GM23338 (cell line): ENCODE results near the gene GPC5. TPM values are rescaled to one million over a fixed set of nuclear protein-coding genes. Genes with fewer than 3 reads are reported as not detected.

Experiments used
- ATAC-seq: fragments of 200-7000 bp; cut with Tn5 transposase; 3 replicates; pipeline ENCODE4 v1.9.1; 2020
- DNase-seq: peaks from one replicate; pipeline ENCODE4 v3.0.0-alpha.2; 2015; ENCODE audit warnings: low spot score
- H2AFZ ChIP-seq: fragments of 200-600 bp; sonication (generic); 2 replicates; pipeline ENCODE4 v1.8.0; 2016; ENCODE audit warnings: antibody characterized with exemption, mild to moderate bottlenecking, moderate library complexity
- H3F3A ChIP-seq: fragments of 200-600 bp; sonication (generic); replicated peaks from 2 replicates; pipeline ENCODE4 v1.8.0; 2017; ENCODE audit warnings: antibody characterized with exemption, mixed run types, low read depth
- H3K27ac ChIP-seq: fragments of 200-600 bp; sonication (generic); 2 replicates; pipeline ENCODE4 v1.6.1; 2016; ENCODE audit warnings: low read depth
- H3K27me3 ChIP-seq: fragments of 200-600 bp; sonication (generic); 2 replicates; pipeline ENCODE4 v1.8.0; 2016; ENCODE audit warnings: mild to moderate bottlenecking, mixed run types, moderate library complexity; ENCODE audit not compliant: insufficient read depth
- H3K36me3 ChIP-seq: fragments of 200-600 bp; sonication (generic); 2 replicates; pipeline ENCODE4 v1.8.0; 2016; ENCODE audit warnings: mild to moderate bottlenecking; ENCODE audit not compliant: insufficient read depth
- H3K4me1 ChIP-seq: fragments of 200-600 bp; sonication (generic); 2 replicates; pipeline ENCODE4 v1.8.0; 2016; ENCODE audit warnings: mild to moderate bottlenecking, moderate library complexity; ENCODE audit not compliant: insufficient read depth
- H3K4me2 ChIP-seq: fragments of 200-600 bp; sonication (generic); 2 replicates; pipeline ENCODE4 v1.7.1; 2017; ENCODE audit warnings: mixed run types
- H3K4me3 ChIP-seq: fragments of 200-600 bp; sonication (generic); 2 replicates; pipeline ENCODE4 v1.6.1; 2016; ENCODE audit warnings: mixed run types
- H3K79me2 ChIP-seq: fragments of 200-600 bp; sonication (generic); replicated peaks from 2 replicates; pipeline ENCODE4 v1.8.0; 2017; ENCODE audit warnings: mild to moderate bottlenecking; ENCODE audit not compliant: insufficient read depth
- H3K9me2 ChIP-seq: fragments of 200-600 bp; sonication (generic); 2 replicates; pipeline ENCODE4 v1.8.0; 2017; ENCODE audit not compliant: insufficient read depth
- H4K20me1 ChIP-seq: fragments of 200-600 bp; sonication (generic); replicated peaks from 2 replicates; pipeline ENCODE4 v1.8.0; 2017; ENCODE audit warnings: mild to moderate bottlenecking; ENCODE audit not compliant: insufficient read depth
- H3K27ac Mint-ChIP-seq: 2 replicates; pipeline ENCODE4 v1.8.0; 2020; ENCODE audit warnings: inconsistent platforms, mild to moderate bottlenecking, moderate library complexity, mixed read lengths
- H3K27me3 Mint-ChIP-seq: 3 replicates; pipeline ENCODE4 v1.8.0; 2022; ENCODE audit warnings: low read depth, mild to moderate bottlenecking, moderate library complexity, mixed read lengths, inconsistent platforms; ENCODE audit not compliant: insufficient read depth, poor library complexity
- H3K36me3 Mint-ChIP-seq: 3 replicates; pipeline ENCODE4 v1.8.0; 2021; ENCODE audit warnings: low read depth, mild to moderate bottlenecking, inconsistent platforms, moderate library complexity, mixed read lengths
- H3K4me1 Mint-ChIP-seq: 3 replicates; pipeline ENCODE4 v1.8.0; 2020; ENCODE audit warnings: mild to moderate bottlenecking, inconsistent platforms, mixed read lengths
- H3K4me3 Mint-ChIP-seq: 3 replicates; pipeline ENCODE4 v1.8.0; 2021; ENCODE audit warnings: moderate library complexity, mild to moderate bottlenecking, inconsistent platforms, mixed read lengths
- H3K9me3 Mint-ChIP-seq: 3 replicates; pipeline ENCODE4 v1.8.0; 2020; ENCODE audit warnings: moderate library complexity, mild to moderate bottlenecking, inconsistent platforms, mixed read lengths
- CREB1 ChIP-seq: fragments of 250-450 bp; sonication (Bioruptor Pico); IDR thresholded peaks from 2 replicates; pipeline ENCODE4 v1.5.0; 2020; ENCODE audit warnings: low read depth, mild to moderate bottlenecking, moderate library complexity
- CTCF ChIP-seq, 2 experiments: fragments of 200-600 bp in 1 of 2; sonication (generic) in 1 of 2; conservative IDR thresholded peaks; 2 replicates each; pipeline versions ENCODE4 v1.5.1 to v1.6.1; 2016 to 2017; ENCODE audit warnings: antibody characterized with exemption in 2 of 2, low read depth in 2 of 2, mild to moderate bottlenecking in 2 of 2, moderate library complexity in 1 of 2
- EZH2 ChIP-seq: fragments of 200-600 bp; sonication (generic); IDR thresholded peaks from one replicate; pipeline ENCODE4 v1.8.0; 2017; ENCODE audit warnings: antibody characterized with exemption, mild to moderate bottlenecking, low read depth; ENCODE audit not compliant: unreplicated experiment
- EZH2phosphoT487 ChIP-seq: fragments of 200-600 bp; sonication (generic); IDR thresholded peaks from one replicate; pipeline ENCODE4 v1.8.1; 2018; ENCODE audit warnings: antibody characterized with exemption; ENCODE audit not compliant: unreplicated experiment
- JUNB ChIP-seq: IDR thresholded peaks from one replicate; pipeline ENCODE4 v1.6.1; 2016; ENCODE audit warnings: antibody characterized with exemption; ENCODE audit not compliant: unreplicated experiment
- NANOG ChIP-seq: IDR thresholded peaks from 2 replicates; pipeline ENCODE4 v1.6.1; 2016; ENCODE audit warnings: antibody characterized with exemption, borderline replicate concordance
- POLR2AphosphoS5 ChIP-seq: IDR thresholded peaks from 2 replicates; pipeline ENCODE4 v1.6.1; 2016; ENCODE audit warnings: antibody characterized with exemption, low read depth
- STAT1 ChIP-seq: IDR thresholded peaks from one replicate; pipeline ENCODE4 v1.6.1; 2016; ENCODE audit warnings: antibody characterized with exemption; ENCODE audit not compliant: unreplicated experiment
- ZNF114 ChIP-seq: fragments of 250-450 bp; sonication (Bioruptor Pico); IDR thresholded peaks from 2 replicates; pipeline ENCODE4 v1.5.0; 2020; ENCODE audit warnings: mild to moderate bottlenecking, moderate library complexity
- ZNF331 ChIP-seq: fragments of 250-450 bp; sonication (Bioruptor Pico); IDR thresholded peaks from 2 replicates; pipeline ENCODE4 v1.5.0; 2020; ENCODE audit warnings: low read depth, mild to moderate bottlenecking, moderate library complexity
- polyA plus RNA-seq: library from polyadenylated mRNA; unstranded; fragments of >200 nt; fragmentation: Nextera tagmentation; extraction: Ambion mirVana; gene quantifications from 2 replicates; pipeline ENCODE4 v1.2.1, GENCODE V29; 2016
- total RNA-seq: library from RNA; depleted of rRNA; stranded (reverse); fragments of >200 nt; shearing (Covaris generic); gene quantifications from 2 replicates; pipeline ENCODE4 v1.2.3, GENCODE V29; 2014
- TF ChIP-seq, protein P1 (sequence below): IDR thresholded peaks from one replicate; pipeline ENCODE4 v1.6.1; 2018; ENCODE audit warnings: antibody characterized with exemption; ENCODE audit not compliant: unreplicated experiment
- TF ChIP-seq, protein P2 (sequence below): IDR thresholded peaks from 2 replicates; pipeline ENCODE4 v1.6.1; 2016; ENCODE audit warnings: antibody characterized with exemption
- TF ChIP-seq, protein P3 (sequence below): fragments of 250-450 bp; sonication (Bioruptor Pico); IDR thresholded peaks from 2 replicates; pipeline ENCODE4 v1.5.0; 2020; ENCODE audit warnings: mild to moderate bottlenecking, moderate library complexity

Gene GPC5
- total and polyA plus RNA-seq, 2 experiments from 2014 or later = 0.95 to 1.1 TPM

DNA sequence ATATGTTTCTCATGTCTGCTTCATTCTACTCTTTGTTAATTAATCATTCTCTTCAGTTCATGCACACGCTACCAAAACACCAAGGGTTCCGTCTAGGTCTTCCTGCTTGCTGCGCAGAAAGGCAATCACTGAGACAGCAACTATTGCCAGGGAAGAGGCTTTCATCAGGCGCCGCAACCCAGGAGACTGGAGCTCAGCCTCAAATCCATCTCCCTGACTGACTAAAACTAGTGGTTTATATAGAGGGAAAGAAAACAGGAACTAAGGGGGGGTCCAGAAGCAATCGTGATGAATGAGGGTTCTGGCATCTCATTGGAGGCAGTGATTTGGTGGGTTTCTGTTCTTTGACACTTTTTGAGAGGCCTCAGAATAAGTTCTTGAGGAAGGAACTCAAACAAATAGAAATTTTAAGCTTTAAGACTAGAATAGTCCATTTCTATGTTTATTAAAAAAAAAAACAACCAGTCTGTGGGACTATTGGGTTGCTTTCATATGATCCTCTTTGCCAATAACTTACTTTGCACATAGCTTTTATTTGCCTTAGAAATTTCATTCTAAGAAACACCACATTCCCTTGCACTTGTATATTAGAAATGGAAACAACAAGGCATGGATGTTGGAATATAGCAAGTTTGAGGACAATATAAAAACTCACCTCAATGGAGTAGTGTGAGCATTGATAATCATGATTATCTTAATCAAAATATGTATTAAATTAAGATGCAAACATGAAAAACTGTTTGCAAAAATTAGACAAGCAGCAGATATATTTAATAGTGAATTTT, 1137.0 kb downstream of the GPC5 start:
- Histone ChIP-seq H4K20me1 (no peaks in the 10 kb centered on the region), H3K27ac (no peak overlapping the region), H3K4me3 (no peak overlapping the region), H3K36me3 (no peaks in the 10 kb centered on the region), H3K9me2 (no peaks in the 10 kb centered on the region), H3K4me1 (no peaks in the 10 kb centered on the region), H3K4me2 (no peak overlapping the region), H3K79me2 (no peaks in the 10 kb centered on the region), H2AFZ (no peak overlapping the region), H3F3A (no peaks in the 10 kb centered on the region), H3K27me3 (no peaks in the 10 kb centered on the region)
- ATAC-seq = no peak
- no peak for DNase-seq
- Mint-ChIP-seq H3K27ac (no peak overlapping the region), H3K36me3 (no peaks in the 10 kb centered on the region), H3K4me3 (no peak overlapping the region), H3K4me1 (peaks cover 2% of the 10 kb centered on the region; the same call in 2 of the 3 replicates), H3K27me3 (no peaks in the 10 kb centered on the region), H3K9me3 (no peaks in the 10 kb centered on the region)
- no peak for TF ChIP-seq ZNF114 (CRISPR knock-in tag)
- TF ChIP-seq EZH2phosphoT487 = no peak
- TF ChIP-seq ZNF331 = no peak
- TF ChIP-seq CREB1 (CRISPR knock-in tag) = no peak
- no peak for TF ChIP-seq NANOG
- TF ChIP-seq, protein P1, sequence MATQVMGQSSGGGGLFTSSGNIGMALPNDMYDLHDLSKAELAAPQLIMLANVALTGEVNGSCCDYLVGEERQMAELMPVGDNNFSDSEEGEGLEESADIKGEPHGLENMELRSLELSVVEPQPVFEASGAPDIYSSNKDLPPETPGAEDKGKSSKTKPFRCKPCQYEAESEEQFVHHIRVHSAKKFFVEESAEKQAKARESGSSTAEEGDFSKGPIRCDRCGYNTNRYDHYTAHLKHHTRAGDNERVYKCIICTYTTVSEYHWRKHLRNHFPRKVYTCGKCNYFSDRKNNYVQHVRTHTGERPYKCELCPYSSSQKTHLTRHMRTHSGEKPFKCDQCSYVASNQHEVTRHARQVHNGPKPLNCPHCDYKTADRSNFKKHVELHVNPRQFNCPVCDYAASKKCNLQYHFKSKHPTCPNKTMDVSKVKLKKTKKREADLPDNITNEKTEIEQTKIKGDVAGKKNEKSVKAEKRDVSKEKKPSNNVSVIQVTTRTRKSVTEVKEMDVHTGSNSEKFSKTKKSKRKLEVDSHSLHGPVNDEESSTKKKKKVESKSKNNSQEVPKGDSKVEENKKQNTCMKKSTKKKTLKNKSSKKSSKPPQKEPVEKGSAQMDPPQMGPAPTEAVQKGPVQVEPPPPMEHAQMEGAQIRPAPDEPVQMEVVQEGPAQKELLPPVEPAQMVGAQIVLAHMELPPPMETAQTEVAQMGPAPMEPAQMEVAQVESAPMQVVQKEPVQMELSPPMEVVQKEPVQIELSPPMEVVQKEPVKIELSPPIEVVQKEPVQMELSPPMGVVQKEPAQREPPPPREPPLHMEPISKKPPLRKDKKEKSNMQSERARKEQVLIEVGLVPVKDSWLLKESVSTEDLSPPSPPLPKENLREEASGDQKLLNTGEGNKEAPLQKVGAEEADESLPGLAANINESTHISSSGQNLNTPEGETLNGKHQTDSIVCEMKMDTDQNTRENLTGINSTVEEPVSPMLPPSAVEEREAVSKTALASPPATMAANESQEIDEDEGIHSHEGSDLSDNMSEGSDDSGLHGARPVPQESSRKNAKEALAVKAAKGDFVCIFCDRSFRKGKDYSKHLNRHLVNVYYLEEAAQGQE = no peak
- TF ChIP-seq POLR2AphosphoS5 = no peak
- no peak for TF ChIP-seq CTCF (conservative IDR thresholded peaks at IDR 0.05; ENCODE audit: low read depth in 2 of 2)
- no peak for TF ChIP-seq EZH2
- TF ChIP-seq, protein P2, sequence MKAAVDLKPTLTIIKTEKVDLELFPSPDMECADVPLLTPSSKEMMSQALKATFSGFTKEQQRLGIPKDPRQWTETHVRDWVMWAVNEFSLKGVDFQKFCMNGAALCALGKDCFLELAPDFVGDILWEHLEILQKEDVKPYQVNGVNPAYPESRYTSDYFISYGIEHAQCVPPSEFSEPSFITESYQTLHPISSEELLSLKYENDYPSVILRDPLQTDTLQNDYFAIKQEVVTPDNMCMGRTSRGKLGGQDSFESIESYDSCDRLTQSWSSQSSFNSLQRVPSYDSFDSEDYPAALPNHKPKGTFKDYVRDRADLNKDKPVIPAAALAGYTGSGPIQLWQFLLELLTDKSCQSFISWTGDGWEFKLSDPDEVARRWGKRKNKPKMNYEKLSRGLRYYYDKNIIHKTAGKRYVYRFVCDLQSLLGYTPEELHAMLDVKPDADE = no peak
- no peak for TF ChIP-seq JUNB
- TF ChIP-seq, protein P3, sequence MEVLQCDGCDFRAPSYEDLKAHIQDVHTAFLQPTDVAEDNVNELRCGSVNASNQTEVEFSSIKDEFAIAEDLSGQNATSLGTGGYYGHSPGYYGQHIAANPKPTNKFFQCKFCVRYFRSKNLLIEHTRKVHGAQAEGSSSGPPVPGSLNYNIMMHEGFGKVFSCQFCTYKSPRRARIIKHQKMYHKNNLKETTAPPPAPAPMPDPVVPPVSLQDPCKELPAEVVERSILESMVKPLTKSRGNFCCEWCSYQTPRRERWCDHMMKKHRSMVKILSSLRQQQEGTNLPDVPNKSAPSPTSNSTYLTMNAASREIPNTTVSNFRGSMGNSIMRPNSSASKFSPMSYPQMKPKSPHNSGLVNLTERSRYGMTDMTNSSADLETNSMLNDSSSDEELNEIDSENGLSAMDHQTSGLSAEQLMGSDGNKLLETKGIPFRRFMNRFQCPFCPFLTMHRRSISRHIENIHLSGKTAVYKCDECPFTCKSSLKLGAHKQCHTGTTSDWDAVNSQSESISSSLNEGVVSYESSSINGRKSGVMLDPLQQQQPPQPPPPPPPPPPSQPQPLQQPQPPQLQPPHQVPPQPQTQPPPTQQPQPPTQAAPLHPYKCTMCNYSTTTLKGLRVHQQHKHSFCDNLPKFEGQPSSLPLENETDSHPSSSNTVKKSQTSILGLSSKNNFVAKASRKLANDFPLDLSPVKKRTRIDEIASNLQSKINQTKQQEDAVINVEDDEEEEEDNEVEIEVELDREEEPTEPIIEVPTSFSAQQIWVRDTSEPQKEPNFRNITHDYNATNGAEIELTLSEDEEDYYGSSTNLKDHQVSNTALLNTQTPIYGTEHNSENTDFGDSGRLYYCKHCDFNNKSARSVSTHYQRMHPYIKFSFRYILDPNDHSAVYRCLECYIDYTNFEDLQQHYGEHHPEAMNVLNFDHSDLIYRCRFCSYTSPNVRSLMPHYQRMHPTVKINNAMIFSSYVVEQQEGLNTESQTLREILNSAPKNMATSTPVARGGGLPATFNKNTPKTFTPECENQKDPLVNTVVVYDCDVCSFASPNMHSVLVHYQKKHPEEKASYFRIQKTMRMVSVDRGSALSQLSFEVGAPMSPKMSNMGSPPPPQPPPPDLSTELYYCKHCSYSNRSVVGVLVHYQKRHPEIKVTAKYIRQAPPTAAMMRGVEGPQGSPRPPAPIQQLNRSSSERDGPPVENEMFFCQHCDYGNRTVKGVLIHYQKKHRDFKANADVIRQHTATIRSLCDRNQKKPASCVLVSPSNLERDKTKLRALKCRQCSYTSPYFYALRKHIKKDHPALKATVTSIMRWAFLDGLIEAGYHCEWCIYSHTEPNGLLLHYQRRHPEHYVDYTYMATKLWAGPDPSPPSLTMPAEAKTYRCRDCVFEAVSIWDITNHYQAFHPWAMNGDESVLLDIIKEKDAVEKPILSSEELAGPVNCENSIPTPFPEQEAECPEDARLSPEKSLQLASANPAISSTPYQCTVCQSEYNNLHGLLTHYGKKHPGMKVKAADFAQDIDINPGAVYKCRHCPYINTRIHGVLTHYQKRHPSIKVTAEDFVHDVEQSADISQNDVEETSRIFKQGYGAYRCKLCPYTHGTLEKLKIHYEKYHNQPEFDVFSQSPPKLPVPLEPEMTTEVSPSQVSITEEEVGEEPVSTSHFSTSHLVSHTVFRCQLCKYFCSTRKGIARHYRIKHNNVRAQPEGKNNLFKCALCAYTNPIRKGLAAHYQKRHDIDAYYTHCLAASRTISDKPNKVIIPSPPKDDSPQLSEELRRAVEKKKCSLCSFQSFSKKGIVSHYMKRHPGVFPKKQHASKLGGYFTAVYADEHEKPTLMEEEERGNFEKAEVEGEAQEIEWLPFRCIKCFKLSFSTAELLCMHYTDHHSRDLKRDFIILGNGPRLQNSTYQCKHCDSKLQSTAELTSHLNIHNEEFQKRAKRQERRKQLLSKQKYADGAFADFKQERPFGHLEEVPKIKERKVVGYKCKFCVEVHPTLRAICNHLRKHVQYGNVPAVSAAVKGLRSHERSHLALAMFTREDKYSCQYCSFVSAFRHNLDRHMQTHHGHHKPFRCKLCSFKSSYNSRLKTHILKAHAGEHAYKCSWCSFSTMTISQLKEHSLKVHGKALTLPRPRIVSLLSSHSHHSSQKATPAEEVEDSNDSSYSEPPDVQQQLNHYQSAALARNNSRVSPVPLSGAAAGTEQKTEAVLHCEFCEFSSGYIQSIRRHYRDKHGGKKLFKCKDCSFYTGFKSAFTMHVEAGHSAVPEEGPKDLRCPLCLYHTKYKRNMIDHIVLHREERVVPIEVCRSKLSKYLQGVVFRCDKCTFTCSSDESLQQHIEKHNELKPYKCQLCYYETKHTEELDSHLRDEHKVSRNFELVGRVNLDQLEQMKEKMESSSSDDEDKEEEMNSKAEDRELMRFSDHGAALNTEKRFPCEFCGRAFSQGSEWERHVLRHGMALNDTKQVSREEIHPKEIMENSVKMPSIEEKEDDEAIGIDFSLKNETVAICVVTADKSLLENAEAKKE (CRISPR knock-in tag) = no peak
- no peak for TF ChIP-seq STAT1
